Activated naive CD4-positive, alpha-beta T cell treated with anti-CD3 and anti-CD28 coated beads, Interleukin-2, amount 10 ng/mL, durations not matched to agents 7 days and 5 days (primary cell): ENCODE data around the gene PLEKHG2.

Experiments used
- CTCF ChIA-PET: fragments of 350-600 bp; sonication (Branson Sonifier 250); formaldehyde crosslinking; loops from one replicate; lab custom pipeline; 2021; ENCODE audit warnings: antibody characterized with exemption; lab: Charles Lee
- DNase-seq: peaks from one replicate; pipeline ENCODE4 v3.0.0-alpha.2; 2020
- H3K27ac Mint-ChIP-seq: one replicate; pipeline ENCODE4 v1.8.0; 2021; ENCODE audit warnings: mild to moderate bottlenecking, moderate library complexity, mixed read lengths
- H3K27me3 Mint-ChIP-seq: one replicate; pipeline ENCODE4 v1.8.0; 2021; ENCODE audit warnings: mild to moderate bottlenecking, mixed read lengths
- H3K36me3 Mint-ChIP-seq: one replicate; pipeline ENCODE4 v1.8.0; 2021; ENCODE audit warnings: mixed read lengths
- H3K4me1 Mint-ChIP-seq: one replicate; pipeline ENCODE4 v1.8.0; 2021; ENCODE audit warnings: mixed read lengths
- H3K4me3 Mint-ChIP-seq: one replicate; pipeline ENCODE4 v1.8.0; 2021; ENCODE audit warnings: mild to moderate bottlenecking, moderate library complexity, mixed read lengths
- H3K9me3 Mint-ChIP-seq: one replicate; pipeline ENCODE4 v1.8.0; 2021; ENCODE audit warnings: mixed read lengths

The PLEKHG2 gene

GRCh38 chr19:39413911-39414608 is 1.6 kb downstream of the PLEKHG2 start:
- peaks cover 39% of the 10 kb centered on the region for H3K36me3 Mint-ChIP-seq
- H3K4me1 Mint-ChIP-seq, result peaks cover 37% of the 10 kb centered on the region
- CTCF ChIA-PET, result interaction anchor here (1.2 to 2.2 kb wide), 3 partner anchors 16 to 21 kb away, joined by 3 to 10 read pairs (median 4); no protein-coding TSS in a partner anchor
- peak overlapping the region; percentile 70 for H3K27ac Mint-ChIP-seq
- no peak for DNase-seq
- H3K4me3 Mint-ChIP-seq, result peak overlapping the region; percentile 90
- peaks cover 4% of the 10 kb centered on the region for H3K27me3 Mint-ChIP-seq
- H3K9me3 Mint-ChIP-seq, result no peaks in the 10 kb centered on the region

DNA sequence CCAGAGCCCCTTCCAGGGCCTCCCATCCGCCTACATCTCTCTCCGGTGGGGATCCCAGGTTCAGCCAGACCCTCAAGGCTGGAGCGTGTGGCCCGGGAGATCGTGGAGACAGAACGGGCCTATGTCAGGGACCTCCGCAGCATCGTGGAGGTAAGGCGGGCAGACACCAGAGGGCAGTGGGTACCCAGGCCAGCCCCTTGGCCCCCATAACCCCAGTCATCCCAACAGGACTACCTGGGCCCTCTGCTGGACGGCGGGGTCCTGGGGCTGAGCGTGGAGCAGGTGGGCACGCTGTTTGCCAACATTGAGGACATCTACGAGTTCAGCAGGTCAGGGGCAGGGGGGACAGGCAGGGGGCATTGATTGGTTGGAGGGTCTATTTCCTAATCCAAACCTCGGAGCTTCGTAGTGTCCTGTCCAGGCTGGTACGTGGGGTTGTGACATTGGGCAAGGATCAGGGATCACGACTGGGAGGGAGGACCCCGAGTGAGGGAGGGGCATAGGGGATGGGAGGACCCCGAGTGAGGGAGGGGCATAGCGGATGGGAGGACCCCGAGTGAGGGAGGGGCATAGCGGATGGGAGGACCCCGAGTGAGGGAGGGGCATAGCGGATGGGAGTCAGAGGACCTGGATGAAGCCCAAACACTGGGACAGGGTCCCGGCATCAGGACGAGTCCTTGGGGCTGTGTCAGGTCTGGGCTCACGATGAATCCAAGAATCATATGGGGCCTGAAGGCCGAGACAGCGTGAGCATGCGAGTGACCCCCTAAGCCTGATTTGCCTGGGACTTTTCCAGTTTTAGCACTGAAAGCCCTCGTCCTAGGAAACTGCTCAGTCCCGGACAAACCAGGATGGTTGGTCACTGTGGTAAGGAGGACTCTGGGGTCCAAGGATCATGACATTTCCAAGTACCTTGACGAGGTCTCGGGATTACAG is 2.9 kb downstream of the PLEKHG2 start:
- no peak overlapping the region for H3K27ac Mint-ChIP-seq
- H3K4me3 Mint-ChIP-seq, result no peak overlapping the region
- peaks cover 4% of the 10 kb centered on the region for H3K27me3 Mint-ChIP-seq
- H3K36me3 Mint-ChIP-seq, result peaks cover 37% of the 10 kb centered on the region
- CTCF ChIA-PET, result interaction anchor here (1.1 to 2.2 kb wide), 3 partner anchors 17 to 20 kb away, joined by 3 to 10 read pairs (median 3); no protein-coding TSS in a partner anchor
- no peak for DNase-seq
- peaks cover 33% of the 10 kb centered on the region for H3K4me1 Mint-ChIP-seq
- H3K9me3 Mint-ChIP-seq, result no peaks in the 10 kb centered on the region

DNA sequence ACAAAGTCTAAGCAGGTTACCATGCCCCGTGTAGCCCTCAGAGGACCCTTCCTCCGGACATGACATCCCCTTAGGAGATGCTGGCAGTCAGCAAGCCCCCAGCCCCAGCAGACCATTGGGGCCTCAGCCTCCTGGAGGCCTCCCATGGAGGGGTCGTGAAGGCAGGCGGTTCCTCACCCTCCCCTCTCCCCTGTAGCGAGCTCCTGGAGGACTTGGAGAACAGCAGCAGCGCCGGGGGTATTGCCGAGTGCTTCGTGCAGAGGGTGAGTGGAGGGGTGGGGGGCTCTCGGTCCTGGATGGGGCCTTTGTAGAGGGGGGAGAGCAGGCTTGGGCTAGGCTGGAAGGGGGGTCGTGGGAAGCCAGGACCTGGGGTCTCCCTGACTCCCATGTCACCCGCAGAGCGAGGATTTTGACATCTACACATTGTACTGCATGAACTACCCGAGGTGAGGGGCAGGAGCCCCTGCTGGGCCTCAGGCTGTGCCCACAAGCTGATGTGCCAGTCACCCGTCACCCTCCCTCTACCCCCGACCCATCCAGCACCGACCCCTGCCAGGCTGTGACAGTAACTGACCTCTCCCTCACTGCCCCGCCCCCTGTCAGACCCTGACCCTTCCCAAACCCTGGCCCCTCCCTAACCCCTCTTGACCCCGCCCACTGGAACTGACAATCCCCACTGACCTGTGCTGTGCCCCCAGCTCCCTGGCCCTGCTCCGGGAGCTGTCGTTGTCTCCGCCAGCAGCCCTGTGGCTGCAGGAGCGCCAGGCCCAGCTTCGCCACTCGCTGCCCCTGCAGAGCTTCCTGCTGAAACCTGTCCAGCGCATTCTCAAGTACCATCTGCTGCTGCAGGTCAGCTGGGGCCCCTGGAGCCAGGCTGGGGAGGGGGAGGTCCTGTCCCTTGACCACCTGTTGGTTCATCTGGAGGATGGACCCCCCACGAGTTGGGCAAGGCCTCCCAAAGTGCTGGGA is 4.0 kb downstream of the PLEKHG2 start:
- DNase-seq, result no peak
- Mint-ChIP-seq H3K4me3 (no peak overlapping the region), H3K4me1 (peaks cover 23% of the 10 kb centered on the region), H3K36me3 (peaks cover 29% of the 10 kb centered on the region), H3K27me3 (peaks cover 4% of the 10 kb centered on the region), H3K9me3 (no peaks in the 10 kb centered on the region), H3K27ac (peak overlapping the region; percentile 33)
- CTCF ChIA-PET, result interaction anchor here (1.1 kb wide), 1 partner anchor 18 kb away, joined by 3 read pairs; no protein-coding TSS in a partner anchor

- no peak overlapping the region for H3K4me3 Mint-ChIP-seq
- no peaks in the 10 kb centered on the region for H3K27me3 Mint-ChIP-seq
- CTCF ChIA-PET, result interaction anchor here (1.1 kb wide), 1 partner anchor 23 kb away, joined by 4 read pairs; no protein-coding TSS in a partner anchor
- H3K4me1 Mint-ChIP-seq, result peaks cover 14% of the 10 kb centered on the region
- H3K9me3 Mint-ChIP-seq, result no peaks in the 10 kb centered on the region
- peak overlapping the region; percentile 49 for H3K27ac Mint-ChIP-seq
- no peak for DNase-seq
- peaks cover 27% of the 10 kb centered on the region for H3K36me3 Mint-ChIP-seq
Observed at GRCh38 chr19:39417463-39418181, 5.2 kb downstream of the PLEKHG2 start.

- no peak for DNase-seq
- no peak overlapping the region for H3K4me3 Mint-ChIP-seq
- CTCF ChIA-PET, result no interaction called here
- peaks cover 10% of the 10 kb centered on the region for H3K4me1 Mint-ChIP-seq
- H3K27ac Mint-ChIP-seq, result no peak overlapping the region
- H3K9me3 Mint-ChIP-seq, result no peaks in the 10 kb centered on the region
- H3K36me3 Mint-ChIP-seq, result peaks cover 30% of the 10 kb centered on the region
- H3K27me3 Mint-ChIP-seq, result no peaks in the 10 kb centered on the region
Observed at GRCh38 chr19:39419003-39419402, 6.5 kb downstream of the PLEKHG2 start.

- Mint-ChIP-seq H3K4me1 (no peaks in the 10 kb centered on the region), H3K27ac (no peak overlapping the region), H3K36me3 (peaks cover 28% of the 10 kb centered on the region), H3K9me3 (no peaks in the 10 kb centered on the region), H3K4me3 (no peak overlapping the region), H3K27me3 (no peaks in the 10 kb centered on the region)
- DNase-seq, result no peak
- CTCF ChIA-PET, result no interaction called here
Observed at GRCh38 chr19:39420769-39421168, 8.3 kb downstream of the PLEKHG2 start.

- CTCF ChIA-PET, result interaction anchor here (1.4 kb wide), 1 partner anchor 10 kb away, joined by 5 read pairs; no protein-coding TSS in a partner anchor
- Mint-ChIP-seq H3K36me3 (peaks cover 28% of the 10 kb centered on the region), H3K9me3 (no peaks in the 10 kb centered on the region), H3K27ac (no peak overlapping the region), H3K4me1 (no peaks in the 10 kb centered on the region), H3K27me3 (no peaks in the 10 kb centered on the region), H3K4me3 (no peak overlapping the region)
- no peak for DNase-seq
Observed at GRCh38 chr19:39422020-39422419, 9.6 kb downstream of the PLEKHG2 start.

DNA sequence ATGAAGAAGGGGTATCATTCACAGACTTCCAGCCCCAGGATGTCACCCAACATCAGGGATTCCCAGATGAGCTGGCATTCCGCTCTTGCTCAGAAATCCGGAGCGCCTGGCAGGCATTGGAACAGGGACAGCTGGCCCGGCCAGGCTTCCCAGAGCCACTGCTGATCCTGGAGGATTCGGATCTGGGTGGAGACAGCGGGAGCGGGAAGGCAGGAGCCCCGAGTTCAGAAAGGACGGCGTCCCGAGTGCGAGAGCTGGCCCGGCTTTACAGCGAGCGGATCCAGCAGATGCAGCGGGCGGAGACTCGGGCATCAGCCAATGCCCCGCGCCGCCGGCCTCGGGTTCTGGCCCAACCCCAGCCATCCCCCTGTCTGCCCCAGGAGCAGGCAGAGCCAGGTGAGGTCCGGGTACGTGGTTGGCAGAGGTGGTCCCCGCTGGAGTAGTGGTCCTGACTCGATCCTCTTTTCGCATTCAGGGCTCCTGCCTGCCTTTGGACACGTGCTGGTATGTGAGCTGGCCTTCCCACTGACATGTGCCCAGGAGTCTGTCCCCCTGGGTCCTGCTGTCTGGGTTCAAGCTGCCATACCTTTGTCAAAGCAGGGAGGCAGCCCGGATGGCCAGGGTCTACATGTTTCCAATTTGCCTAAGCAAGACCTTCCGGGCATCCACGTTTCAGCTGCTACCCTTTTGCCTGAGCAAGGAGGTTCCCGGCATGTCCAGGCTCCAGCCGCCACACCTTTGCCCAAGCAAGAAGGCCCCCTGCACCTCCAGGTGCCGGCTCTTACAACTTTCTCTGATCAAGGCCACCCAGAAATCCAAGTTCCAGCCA is 11.0 kb downstream of the PLEKHG2 start:
- peaks cover 20% of the 10 kb centered on the region for H3K36me3 Mint-ChIP-seq
- H3K27ac Mint-ChIP-seq, result no peak overlapping the region
- DNase-seq, result no peak
- CTCF ChIA-PET, result interaction anchor here (1.9 kb wide), 1 partner anchor 12 kb away, joined by 4 read pairs; the partner anchor contains the start of gene RPS16
- no peak overlapping the region for H3K4me3 Mint-ChIP-seq
- H3K9me3 Mint-ChIP-seq, result no peaks in the 10 kb centered on the region
- no peaks in the 10 kb centered on the region for H3K27me3 Mint-ChIP-seq
- no peaks in the 10 kb centered on the region for H3K4me1 Mint-ChIP-seq

GRCh38 chr19:39424934-39425333 is 12.5 kb downstream of the PLEKHG2 start:
- H3K4me1 Mint-ChIP-seq, result no peaks in the 10 kb centered on the region
- peaks cover 13% of the 10 kb centered on the region for H3K36me3 Mint-ChIP-seq
- CTCF ChIA-PET, result interaction anchor here (1.9 kb wide), 1 partner anchor 10 kb away, joined by 4 read pairs; the partner anchor contains the start of gene RPS16
- no peak for DNase-seq
- no peaks in the 10 kb centered on the region for H3K9me3 Mint-ChIP-seq
- no peak overlapping the region for H3K27ac Mint-ChIP-seq
- H3K27me3 Mint-ChIP-seq, result no peaks in the 10 kb centered on the region
- H3K4me3 Mint-ChIP-seq, result no peak overlapping the region

DNA sequence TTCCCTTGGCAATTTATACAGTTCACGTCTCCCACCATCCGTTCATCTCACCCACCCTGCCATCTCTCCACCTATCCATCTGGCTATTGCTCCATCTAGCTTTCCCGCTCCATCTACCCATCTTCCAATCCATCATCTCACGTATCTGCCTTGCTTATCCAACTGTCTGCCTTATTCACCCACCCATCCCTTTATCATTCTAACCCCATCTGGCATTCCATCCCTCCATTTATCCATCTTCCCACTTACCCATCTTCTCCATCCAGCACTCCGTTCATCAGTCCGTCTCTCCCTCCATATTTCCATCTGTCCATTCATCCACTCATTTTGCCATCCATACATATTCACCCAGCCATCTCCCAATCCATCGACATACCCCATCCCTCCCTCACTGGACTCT is 13.3 kb downstream of the PLEKHG2 start:
- no peak for DNase-seq
- CTCF ChIA-PET, result no interaction called here
- H3K36me3 Mint-ChIP-seq, result peaks cover 14% of the 10 kb centered on the region
- no peaks in the 10 kb centered on the region for H3K9me3 Mint-ChIP-seq
- no peaks in the 10 kb centered on the region for H3K27me3 Mint-ChIP-seq
- H3K27ac Mint-ChIP-seq, result no peak overlapping the region
- no peak overlapping the region for H3K4me3 Mint-ChIP-seq
- H3K4me1 Mint-ChIP-seq, result peaks cover 5% of the 10 kb centered on the region

GRCh38 chr19:39426170-39426569 is 13.7 kb downstream of the PLEKHG2 start:
- DNase-seq, result no peak
- CTCF ChIA-PET, result no interaction called here
- no peaks in the 10 kb centered on the region for H3K27me3 Mint-ChIP-seq
- H3K36me3 Mint-ChIP-seq, result peaks cover 16% of the 10 kb centered on the region
- no peaks in the 10 kb centered on the region for H3K9me3 Mint-ChIP-seq
- no peak overlapping the region for H3K4me3 Mint-ChIP-seq
- no peak overlapping the region for H3K27ac Mint-ChIP-seq
- H3K4me1 Mint-ChIP-seq, result peaks cover 9% of the 10 kb centered on the region

DNA sequence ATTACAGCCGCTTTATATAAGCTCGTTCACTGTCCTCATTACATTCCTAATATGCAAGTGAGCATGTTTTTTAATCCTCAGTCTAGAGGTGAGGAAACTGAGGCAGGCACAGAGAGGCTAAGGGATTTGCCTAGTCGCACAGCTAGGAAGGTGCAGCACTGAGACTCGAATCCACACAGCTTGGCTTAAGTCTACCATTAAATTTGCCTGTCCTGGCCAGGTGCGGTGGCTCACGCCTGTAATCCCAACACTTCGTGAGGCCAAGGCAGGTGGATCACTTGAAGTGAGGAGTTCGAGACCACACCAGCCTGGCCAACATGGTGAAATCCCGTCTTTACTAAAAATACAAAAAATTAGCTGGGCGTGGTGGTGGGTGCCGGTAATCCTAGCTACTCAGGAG is 15.2 kb downstream of the PLEKHG2 start:
- no peak for DNase-seq
- CTCF ChIA-PET, result interaction anchor here (1.2 kb wide), 1 partner anchor 29 kb away, joined by 6 read pairs; no protein-coding TSS in a partner anchor
- Mint-ChIP-seq H3K36me3 (peaks cover 18% of the 10 kb centered on the region), H3K27me3 (no peaks in the 10 kb centered on the region), H3K4me1 (peaks cover 14% of the 10 kb centered on the region), H3K4me3 (no peak overlapping the region), H3K9me3 (no peaks in the 10 kb centered on the region), H3K27ac (no peak overlapping the region)
